ENCODE results near the gene IGF1R. TPM values are rescaled to one million over a fixed set of nuclear protein-coding genes. Genes with fewer than 3 reads are reported as not detected.

IGF1R gene
- total RNA-seq, 1 experiment from 2014 or later: 16.3 TPM

DNA sequence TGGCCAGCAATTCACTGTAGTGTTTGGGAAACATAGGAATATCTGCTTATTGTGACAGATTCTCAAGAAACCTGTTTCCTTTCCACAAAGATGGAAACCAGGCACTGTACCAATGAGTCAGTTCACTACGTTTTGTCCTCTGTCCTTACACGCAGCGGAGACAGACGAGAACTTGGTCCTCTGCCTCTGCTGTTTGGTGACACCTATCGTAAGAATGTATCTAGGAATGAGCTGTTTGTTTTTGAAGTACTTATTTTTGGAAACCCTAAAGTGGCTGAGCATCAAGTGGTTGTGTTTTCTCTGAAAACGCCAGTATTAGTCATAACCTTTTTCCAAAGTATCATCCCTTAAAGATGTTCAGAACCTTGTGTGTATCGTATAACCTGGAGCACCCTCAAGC, 266.3 kb downstream of the IGF1R start:
- BruUV-seq (replicated peaks): no TSS peak
- no peak for DNase-seq (ENCODE audit: low read depth, low spot score)

More for the DNA sequence above, 266.3 kb downstream of the IGF1R start:
- POLR2A ChIA-PET: no interaction called here
- no peaks in the 10 kb centered on the region for H3K9me2 ChIP-seq (ENCODE audit: insufficient read depth)
- peaks cover 0 to 5% of the 10 kb centered on the region in 2 experiments; a peak in 1 of 4 replicates for H3K4me1 ChIP-seq (ENCODE audit: control insufficient read depth in 1 of 2, insufficient read depth in 2 of 2, low read length in 2 of 2)
- TF ChIP-seq, protein P1, sequence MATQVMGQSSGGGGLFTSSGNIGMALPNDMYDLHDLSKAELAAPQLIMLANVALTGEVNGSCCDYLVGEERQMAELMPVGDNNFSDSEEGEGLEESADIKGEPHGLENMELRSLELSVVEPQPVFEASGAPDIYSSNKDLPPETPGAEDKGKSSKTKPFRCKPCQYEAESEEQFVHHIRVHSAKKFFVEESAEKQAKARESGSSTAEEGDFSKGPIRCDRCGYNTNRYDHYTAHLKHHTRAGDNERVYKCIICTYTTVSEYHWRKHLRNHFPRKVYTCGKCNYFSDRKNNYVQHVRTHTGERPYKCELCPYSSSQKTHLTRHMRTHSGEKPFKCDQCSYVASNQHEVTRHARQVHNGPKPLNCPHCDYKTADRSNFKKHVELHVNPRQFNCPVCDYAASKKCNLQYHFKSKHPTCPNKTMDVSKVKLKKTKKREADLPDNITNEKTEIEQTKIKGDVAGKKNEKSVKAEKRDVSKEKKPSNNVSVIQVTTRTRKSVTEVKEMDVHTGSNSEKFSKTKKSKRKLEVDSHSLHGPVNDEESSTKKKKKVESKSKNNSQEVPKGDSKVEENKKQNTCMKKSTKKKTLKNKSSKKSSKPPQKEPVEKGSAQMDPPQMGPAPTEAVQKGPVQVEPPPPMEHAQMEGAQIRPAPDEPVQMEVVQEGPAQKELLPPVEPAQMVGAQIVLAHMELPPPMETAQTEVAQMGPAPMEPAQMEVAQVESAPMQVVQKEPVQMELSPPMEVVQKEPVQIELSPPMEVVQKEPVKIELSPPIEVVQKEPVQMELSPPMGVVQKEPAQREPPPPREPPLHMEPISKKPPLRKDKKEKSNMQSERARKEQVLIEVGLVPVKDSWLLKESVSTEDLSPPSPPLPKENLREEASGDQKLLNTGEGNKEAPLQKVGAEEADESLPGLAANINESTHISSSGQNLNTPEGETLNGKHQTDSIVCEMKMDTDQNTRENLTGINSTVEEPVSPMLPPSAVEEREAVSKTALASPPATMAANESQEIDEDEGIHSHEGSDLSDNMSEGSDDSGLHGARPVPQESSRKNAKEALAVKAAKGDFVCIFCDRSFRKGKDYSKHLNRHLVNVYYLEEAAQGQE (IDR thresholded peaks at IDR 0.05; ENCODE audit: low read depth): no peak
- TF ChIP-seq RAD21 (IDR thresholded peaks at IDR 0.05; ENCODE audit: low read depth): no peak
- no peak for TF ChIP-seq SRF (IDR thresholded peaks at IDR 0.05; ENCODE audit: low read depth)
- TF ChIP-seq, protein P2, sequence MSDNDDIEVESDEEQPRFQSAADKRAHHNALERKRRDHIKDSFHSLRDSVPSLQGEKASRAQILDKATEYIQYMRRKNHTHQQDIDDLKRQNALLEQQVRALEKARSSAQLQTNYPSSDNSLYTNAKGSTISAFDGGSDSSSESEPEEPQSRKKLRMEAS (IDR thresholded peaks at IDR 0.05): no peak
- TF ChIP-seq POLR2A (IDR thresholded peaks at IDR 0.05; ENCODE audit: borderline replicate concordance, extremely low read depth, insufficient read depth, insufficient read length): no peak
- TF ChIP-seq SP1 (IDR thresholded peaks at IDR 0.05; ENCODE audit: low read depth): no peak
- TF ChIP-seq EZH2 (IDR thresholded peaks at IDR 0.05): no peak
- no peak for TF ChIP-seq ZNF274 (IDR thresholded peaks at IDR 0.05; ENCODE audit: low read depth, low read length)
- no peak for TF ChIP-seq POLR2AphosphoS5 (IDR thresholded peaks at IDR 0.05; ENCODE audit: low read depth, low read length)
- TF ChIP-seq ZFX (IDR thresholded peaks at IDR 0.05): no peak
- no peaks in the 10 kb centered on the region for H3K79me2 ChIP-seq (ENCODE audit: insufficient read depth, low read length)
- RAD21 ChIA-PET (ENCODE audit: low non-redundant PET in 1 of 2, low total read pairs in 2 of 2, uncharacterized antibody in 2 of 2, unreplicated experiment in 2 of 2): no interaction called here
- H2AFZ ChIP-seq (ENCODE audit: low read depth, low read length, poor library complexity, severe bottlenecking): no peak overlapping the region
- no peak overlapping the region for H3K4me3 ChIP-seq (replicated peaks in 1 of 2; ENCODE audit: low read depth in 1 of 2, low read length in 2 of 2)
- CTCF ChIA-PET: no interaction called here
- no peaks in the 10 kb centered on the region for H3K36me3 ChIP-seq (ENCODE audit: control insufficient read depth in 1 of 2, insufficient read depth in 2 of 2, low read length in 2 of 2)
- H4K20me1 ChIP-seq (ENCODE audit: insufficient read depth): no peaks in the 10 kb centered on the region
- no peak for ATAC-seq
- no peak overlapping the region for H3K9ac ChIP-seq (ENCODE audit: low read length)
- H3K9me3 ChIP-seq (ENCODE audit: control insufficient read depth in 1 of 2, insufficient read depth in 1 of 2, low read depth in 1 of 2, low read length in 2 of 2): no peaks in the 10 kb centered on the region
- no peak overlapping the region for H3K4me2 ChIP-seq (ENCODE audit: low read length)
- intact Hi-C loops (cut with micrococcal nuclease): no loop called here
- H3K27ac ChIP-seq (ENCODE audit: low read depth, low read length): no peak overlapping the region
- no peaks in the 10 kb centered on the region for H3K27me3 ChIP-seq (ENCODE audit: insufficient read depth, low read length)
